Measurements from ENCODE around the gene COP1. TPM values are rescaled to one million over a fixed set of nuclear protein-coding genes. Genes with fewer than 3 reads are reported as not detected.

The COP1 gene
- total and polyA plus RNA-seq, 2 donors (not counting 1 experiment from before 2014, with no cell fraction given), result 18.7 to 68.5 TPM

DNA sequence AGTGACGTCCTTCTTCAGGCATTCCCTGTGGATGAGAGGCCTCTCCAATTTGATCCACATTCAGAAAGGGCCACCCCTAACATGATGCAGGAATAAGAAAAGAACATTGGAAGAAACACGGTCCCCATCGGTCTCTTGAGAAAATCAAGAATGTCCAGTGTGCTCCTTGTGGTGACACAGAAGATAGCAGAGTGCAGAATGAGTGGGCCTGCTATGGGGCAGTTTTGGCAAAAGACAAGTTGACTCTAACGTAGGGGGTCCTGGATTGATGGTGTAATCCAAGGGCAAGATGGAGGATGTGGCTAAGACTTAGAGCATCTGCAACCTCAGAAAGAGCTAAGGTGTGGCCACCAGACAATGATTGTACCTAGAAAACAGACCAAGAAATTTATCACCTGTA lies 45.1 kb upstream of the COP1 start:
- no peaks in the 10 kb centered on the region for H4K20me1 ChIP-seq (ENCODE audit: control insufficient read depth, insufficient read depth, low read length, poor library complexity, severe bottlenecking)
- H3K9me3 ChIP-seq (ENCODE audit: control extremely low read depth in 1 of 3, control insufficient read depth in 2 of 3, insufficient read depth in 1 of 3, low read length in 2 of 3), result no peaks in the 10 kb centered on the region
- Mint-ChIP-seq H3K27ac (no peak overlapping the region), H3K4me1 (no peaks in the 10 kb centered on the region), H3K9me3 (ENCODE audit: insufficient read depth) (no peaks in the 10 kb centered on the region), H3K4me3 (no peak overlapping the region), H3K27me3 (peaks cover 2% of the 10 kb centered on the region)
- no peaks in the 10 kb centered on the region for H3K27me3 ChIP-seq (replicated peaks in 1 of 4; ENCODE audit: control extremely low read depth in 1 of 4, control insufficient read depth in 3 of 4, insufficient read depth in 4 of 4, low read length in 3 of 4)
- H3K4me3 ChIP-seq (ENCODE audit: control extremely low read depth in 1 of 5, extremely low read depth in 1 of 5, insufficient read depth in 1 of 5, low read depth in 2 of 5, low read length in 4 of 5), result no peak overlapping the region
- no peaks in the 10 kb centered on the region for H3K36me3 ChIP-seq (replicated peaks in 1 of 2; ENCODE audit: control extremely low read depth in 1 of 2, control insufficient read depth in 1 of 2, extremely low read depth in 1 of 2, insufficient read depth in 2 of 2, low read length in 1 of 2)
- DNase-seq (no peak), ATAC-seq (ENCODE audit: low read depth) (no peak)
- H3K4me1 ChIP-seq (ENCODE audit: control insufficient read depth in 2 of 2, insufficient read depth in 2 of 2, low read length in 2 of 2), result no peaks in the 10 kb centered on the region
- no peak for TF ChIP-seq EZH2 (IDR thresholded peaks at IDR 0.05; ENCODE audit: borderline replicate concordance, insufficient read depth, low read depth, low read length, poor library complexity, severe bottlenecking)
- TF ChIP-seq, protein P1, sequence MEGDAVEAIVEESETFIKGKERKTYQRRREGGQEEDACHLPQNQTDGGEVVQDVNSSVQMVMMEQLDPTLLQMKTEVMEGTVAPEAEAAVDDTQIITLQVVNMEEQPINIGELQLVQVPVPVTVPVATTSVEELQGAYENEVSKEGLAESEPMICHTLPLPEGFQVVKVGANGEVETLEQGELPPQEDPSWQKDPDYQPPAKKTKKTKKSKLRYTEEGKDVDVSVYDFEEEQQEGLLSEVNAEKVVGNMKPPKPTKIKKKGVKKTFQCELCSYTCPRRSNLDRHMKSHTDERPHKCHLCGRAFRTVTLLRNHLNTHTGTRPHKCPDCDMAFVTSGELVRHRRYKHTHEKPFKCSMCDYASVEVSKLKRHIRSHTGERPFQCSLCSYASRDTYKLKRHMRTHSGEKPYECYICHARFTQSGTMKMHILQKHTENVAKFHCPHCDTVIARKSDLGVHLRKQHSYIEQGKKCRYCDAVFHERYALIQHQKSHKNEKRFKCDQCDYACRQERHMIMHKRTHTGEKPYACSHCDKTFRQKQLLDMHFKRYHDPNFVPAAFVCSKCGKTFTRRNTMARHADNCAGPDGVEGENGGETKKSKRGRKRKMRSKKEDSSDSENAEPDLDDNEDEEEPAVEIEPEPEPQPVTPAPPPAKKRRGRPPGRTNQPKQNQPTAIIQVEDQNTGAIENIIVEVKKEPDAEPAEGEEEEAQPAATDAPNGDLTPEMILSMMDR (IDR thresholded peaks at IDR 0.05), result no peak
- ChIA-PET POLR2A (no interaction called here), CTCF (no interaction called here)
- H3K9ac ChIP-seq (ENCODE audit: low read length), result no peak overlapping the region
- 89% methylated on average over 3 of the region's 4 CpGs for WGBS (ENCODE audit: insufficient coverage)
- H3K27ac ChIP-seq (ENCODE audit: low read length in 2 of 2), result no peak overlapping the region
- no peak overlapping the region for H3K4me2 ChIP-seq (replicated peaks; ENCODE audit: low read depth, low read length, poor library complexity, severe bottlenecking)
- no peaks in the 10 kb centered on the region for H3K79me2 ChIP-seq (ENCODE audit: control insufficient read depth, insufficient read depth, low read length)
- no peak overlapping the region for H2AFZ ChIP-seq (ENCODE audit: insufficient read depth, low read depth, low read length, poor library complexity, severe bottlenecking)
- intact Hi-C loops (cut with micrococcal nuclease), result no loop called here

DNA sequence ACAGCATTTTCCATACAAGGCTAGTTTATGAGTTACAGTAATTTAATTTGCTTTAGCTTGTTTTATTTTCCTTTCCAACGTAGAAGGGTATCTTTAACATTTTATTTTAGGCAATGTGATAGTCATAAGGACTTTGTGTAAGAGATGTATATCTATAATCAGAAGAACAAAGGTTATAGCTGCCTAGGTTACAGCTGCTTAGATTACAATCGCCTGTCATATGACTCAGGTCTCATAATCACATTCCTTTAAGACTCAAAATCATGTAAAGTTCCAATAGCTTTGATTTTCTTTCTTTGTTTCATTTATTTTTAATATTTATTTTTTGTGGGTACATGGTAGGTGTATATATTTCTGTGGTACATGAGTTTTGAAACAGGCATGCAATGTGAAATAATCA lies 37.8 kb upstream of the COP1 start:
- no peak overlapping the region for H3K4me2 ChIP-seq (replicated peaks; ENCODE audit: low read depth, low read length, poor library complexity, severe bottlenecking)
- no peak overlapping the region for H2AFZ ChIP-seq (ENCODE audit: insufficient read depth, low read depth, low read length, poor library complexity, severe bottlenecking)
- peaks cover 0 to 1% (median 0%) of the 10 kb centered on the region in 3 donors for H3K9me3 ChIP-seq (ENCODE audit: control extremely low read depth in 1 of 3, control insufficient read depth in 2 of 3, insufficient read depth in 1 of 3, low read length in 2 of 3)
- no peak overlapping the region for H3K4me3 Mint-ChIP-seq
- ChIA-PET POLR2A (no interaction called here), CTCF (no interaction called here)
- H4K20me1 ChIP-seq (ENCODE audit: control insufficient read depth, insufficient read depth, low read length, poor library complexity, severe bottlenecking), result no peaks in the 10 kb centered on the region
- no peak overlapping the region for H3K9ac ChIP-seq (ENCODE audit: low read length)
- WGBS (ENCODE audit: insufficient coverage), result no CpG with 5 or more reads among the region's 2 CpGs
- no peaks in the 10 kb centered on the region for H3K9me3 Mint-ChIP-seq (ENCODE audit: insufficient read depth)
- peaks cover 20% of the 10 kb centered on the region for H3K27me3 Mint-ChIP-seq
- H3K4me1 ChIP-seq (ENCODE audit: control insufficient read depth in 2 of 2, insufficient read depth in 2 of 2, low read length in 2 of 2), result no peaks in the 10 kb centered on the region
- no peaks in the 10 kb centered on the region for H3K36me3 ChIP-seq (replicated peaks in 1 of 2; ENCODE audit: control extremely low read depth in 1 of 2, control insufficient read depth in 1 of 2, extremely low read depth in 1 of 2, insufficient read depth in 2 of 2, low read length in 1 of 2)
- H3K27ac Mint-ChIP-seq, result no peak overlapping the region
- H3K4me1 Mint-ChIP-seq, result no peaks in the 10 kb centered on the region
- no peaks in the 10 kb centered on the region for H3K27me3 ChIP-seq (replicated peaks in 1 of 4; ENCODE audit: control extremely low read depth in 1 of 4, control insufficient read depth in 3 of 4, insufficient read depth in 4 of 4, low read length in 3 of 4)
- ATAC-seq (ENCODE audit: low read depth), result no peak
- no peak for DNase-seq
- TF ChIP-seq EZH2 (IDR thresholded peaks at IDR 0.05; ENCODE audit: borderline replicate concordance, insufficient read depth, low read depth, low read length, poor library complexity, severe bottlenecking), result no peak
- TF ChIP-seq, protein P1 (IDR thresholded peaks at IDR 0.05), result no peak
- H3K79me2 ChIP-seq (ENCODE audit: control insufficient read depth, insufficient read depth, low read length), result no peaks in the 10 kb centered on the region
- H3K4me3 ChIP-seq (ENCODE audit: control extremely low read depth in 1 of 5, extremely low read depth in 1 of 5, insufficient read depth in 1 of 5, low read depth in 2 of 5, low read length in 4 of 5), result no peak overlapping the region
- intact Hi-C loops (cut with micrococcal nuclease), result no loop called here
- no peak overlapping the region for H3K27ac ChIP-seq (ENCODE audit: low read length in 2 of 2)
